OCI-M1 (cell line): Measurements from ENCODE around the gene ENOSF1.
"Not testable (repeated sequence)": the region's sequence is repeated elsewhere in the genome, so short reads cannot be mapped to it uniquely, and the experiment has no call there.

ENCODE experiments used
- DNase-seq: peaks from one replicate; lab custom pipeline; 2025; lab: John Stamatoyannopoulos, UW

ENOSF1 gene, protein sequence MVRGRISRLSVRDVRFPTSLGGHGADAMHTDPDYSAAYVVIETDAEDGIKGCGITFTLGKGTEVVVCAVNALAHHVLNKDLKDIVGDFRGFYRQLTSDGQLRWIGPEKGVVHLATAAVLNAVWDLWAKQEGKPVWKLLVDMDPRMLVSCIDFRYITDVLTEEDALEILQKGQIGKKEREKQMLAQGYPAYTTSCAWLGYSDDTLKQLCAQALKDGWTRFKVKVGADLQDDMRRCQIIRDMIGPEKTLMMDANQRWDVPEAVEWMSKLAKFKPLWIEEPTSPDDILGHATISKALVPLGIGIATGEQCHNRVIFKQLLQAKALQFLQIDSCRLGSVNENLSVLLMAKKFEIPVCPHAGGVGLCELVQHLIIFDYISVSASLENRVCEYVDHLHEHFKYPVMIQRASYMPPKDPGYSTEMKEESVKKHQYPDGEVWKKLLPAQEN

DNA sequence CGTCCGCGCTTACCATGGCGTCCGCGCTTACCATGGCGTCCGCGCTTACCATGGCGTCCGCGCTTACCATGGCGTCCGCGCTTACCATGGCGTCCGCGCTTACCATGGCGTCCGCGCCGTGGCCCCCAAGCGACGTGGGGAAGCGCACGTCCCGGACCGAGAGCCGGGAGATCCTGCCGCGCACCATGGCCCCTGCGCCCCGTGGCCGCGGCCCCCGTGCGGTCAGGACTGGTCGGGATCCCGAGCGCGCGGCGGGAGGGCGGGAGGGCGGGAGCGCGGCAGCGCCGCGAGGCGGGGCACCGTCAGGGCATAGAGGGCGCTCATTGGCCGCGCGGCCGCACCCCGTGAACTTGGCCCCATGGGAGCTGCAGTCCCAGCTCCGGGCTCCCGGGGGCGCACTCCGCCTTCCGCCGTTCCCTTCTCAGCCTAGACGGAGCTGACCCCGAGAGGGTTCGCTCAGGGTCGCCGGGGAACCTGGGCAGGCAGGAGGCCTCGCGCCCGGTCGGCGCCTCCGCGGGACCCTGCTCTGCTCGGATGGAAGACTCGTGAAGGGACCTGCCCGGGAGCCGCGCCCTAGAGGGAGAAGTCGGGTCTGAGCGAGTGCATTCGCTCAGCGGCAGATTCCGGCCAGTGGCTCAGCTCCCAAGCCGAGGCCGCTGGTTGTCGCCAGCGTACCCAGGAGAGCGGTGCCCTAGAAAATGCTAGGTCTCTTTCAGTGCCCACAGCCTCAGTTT, at the start of gene ENOSF1:
Gene ENOSF1, minus strand, starts transcription at position 230 of the 734 bp plus-strand sequence. Its CDS starts 43 bp downstream, at position 187.
- DNase-seq, result peak; percentile 94

DNA sequence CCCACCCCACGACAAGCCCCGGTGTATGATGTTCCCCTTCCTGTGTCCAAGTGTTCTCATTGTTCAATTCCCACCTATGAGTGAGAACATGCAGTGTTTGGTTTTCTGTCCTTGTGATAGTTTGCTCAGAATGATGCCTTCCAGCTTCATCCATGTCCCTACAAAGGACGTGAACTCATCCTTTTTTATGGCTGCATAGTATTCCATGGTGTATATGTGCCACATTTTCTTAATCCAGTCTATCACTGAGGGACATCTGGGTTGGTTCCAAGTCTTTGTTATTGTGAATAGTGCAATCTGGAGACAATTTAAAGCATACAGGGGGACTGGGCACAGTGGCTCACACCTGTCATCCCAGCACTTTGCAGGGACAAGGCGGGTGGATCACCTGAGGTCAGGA, 47.4 kb upstream of the ENOSF1 start:
- not testable (repeated sequence) for DNase-seq

DNA sequence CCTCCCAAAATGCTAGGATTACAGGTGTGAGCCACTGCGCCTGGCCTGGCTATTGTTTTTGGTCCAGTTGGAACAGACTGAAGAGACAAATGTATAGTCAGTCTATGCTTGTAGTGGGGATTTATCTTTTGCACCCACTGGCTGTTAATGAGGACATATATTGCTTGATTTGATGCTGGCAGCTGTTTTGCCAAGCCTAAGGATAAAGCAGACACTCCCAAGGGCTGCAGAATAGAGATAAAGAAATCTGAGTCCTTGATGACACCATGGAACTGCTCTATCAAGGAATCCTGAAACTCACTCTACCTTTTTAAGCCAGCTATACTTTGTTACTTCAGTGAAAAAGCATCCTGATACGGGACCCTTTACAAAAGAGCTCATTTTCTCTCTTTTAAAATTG, 43.1 kb upstream of the ENOSF1 start:
- DNase-seq, result peak; percentile 74

DNA sequence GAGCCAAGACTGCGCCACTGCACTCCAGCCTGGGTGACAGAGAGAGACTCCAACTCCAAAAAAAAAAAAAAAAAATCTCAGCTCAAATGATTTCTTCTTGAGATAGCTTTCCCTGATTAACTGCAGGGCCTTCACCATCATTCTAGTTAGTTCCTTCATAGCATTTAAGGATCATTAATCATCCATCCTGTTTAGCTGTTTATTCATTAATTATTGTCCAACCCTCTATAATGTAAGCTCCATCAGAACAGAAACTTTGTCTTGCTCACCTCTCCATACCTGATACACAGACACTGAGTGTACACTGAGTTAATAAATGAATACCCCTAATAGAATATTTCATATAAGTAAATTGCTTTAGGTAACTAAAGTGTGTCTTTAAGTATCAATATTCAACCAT, 42.2 kb upstream of the ENOSF1 start:
- no peak for DNase-seq

- no peak for DNase-seq
Measured at GRCh38 chr18:750456-750855, 38.0 kb upstream of the ENOSF1 start.

GRCh38 chr18:744832-745597, 32.6 kb upstream of the ENOSF1 start:
- no peak for DNase-seq

- DNase-seq, result peak; percentile 87
Measured at GRCh38 chr18:741931-742512, 29.6 kb upstream of the ENOSF1 start.

DNA sequence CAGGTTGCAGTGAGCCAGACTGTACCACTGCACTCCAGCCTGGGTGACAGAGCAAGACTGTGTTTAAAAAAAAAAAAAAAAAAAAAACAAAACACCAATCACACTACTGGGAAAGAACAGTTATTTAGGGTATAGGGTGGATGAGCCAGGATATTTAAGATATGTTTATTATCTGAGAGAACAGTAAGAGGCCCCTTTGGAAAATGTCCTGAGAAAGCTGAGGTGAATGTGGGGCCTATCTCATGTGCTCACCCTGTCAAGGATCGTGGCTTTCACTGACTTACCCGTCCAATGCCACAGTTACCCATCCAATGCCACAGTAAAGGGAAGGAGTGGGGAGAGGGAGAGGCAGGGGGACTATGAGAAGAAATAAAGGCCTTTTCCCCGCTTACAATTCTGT, 19.9 kb upstream of the ENOSF1 start:
- no peak for DNase-seq

GRCh38 chr18:731185-731584, 18.8 kb upstream of the ENOSF1 start:
- peak; percentile 18 for DNase-seq

- DNase-seq, result no peak
Measured at GRCh38 chr18:730692-731091, 18.3 kb upstream of the ENOSF1 start.

DNA sequence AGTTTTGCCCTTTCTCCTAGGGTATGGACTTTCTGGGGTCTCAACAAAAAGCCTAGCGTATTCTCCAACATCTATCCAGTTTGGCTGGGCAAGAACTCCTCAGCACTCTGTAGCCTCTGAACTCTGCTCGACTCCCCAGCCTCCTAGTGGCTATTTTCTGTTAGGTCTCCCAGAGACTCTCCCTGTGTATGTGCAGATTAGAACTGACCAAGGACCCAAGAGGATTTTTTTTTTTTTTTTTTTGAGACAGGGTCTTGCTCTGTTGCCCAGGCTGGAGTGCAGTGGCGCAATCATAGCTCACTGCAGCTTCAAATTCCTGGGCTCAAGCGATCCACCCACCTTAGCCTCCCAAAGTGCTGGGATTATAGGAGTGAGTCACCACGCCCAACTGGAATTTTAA, 17.7 kb upstream of the ENOSF1 start:
- DNase-seq, result not testable (repeated sequence)

DNA sequence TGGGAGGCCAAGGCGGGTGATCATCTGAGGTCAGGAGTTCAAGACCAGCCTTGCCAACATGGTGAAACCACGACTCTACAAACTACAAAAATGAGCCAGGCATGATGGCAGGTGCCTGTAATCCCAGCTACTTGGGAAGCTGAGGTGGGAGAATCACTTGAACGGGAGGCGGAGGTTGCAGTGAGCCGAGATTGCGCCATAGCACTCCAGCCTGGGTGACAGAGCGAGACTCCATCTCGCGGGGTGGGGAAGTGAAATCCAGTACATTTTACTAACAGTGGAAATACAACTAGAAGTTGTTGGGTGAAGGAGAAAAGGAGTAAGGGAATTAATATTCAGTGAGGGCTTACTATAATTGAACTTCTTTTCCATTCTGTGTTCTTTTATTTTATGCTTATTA, 13.2 kb upstream of the ENOSF1 start:
- DNase-seq, result no peak

- DNase-seq, result no peak
Measured at GRCh38 chr18:723541-724080, 11.2 kb upstream of the ENOSF1 start.

GRCh38 chr18:717003-717402, 4.6 kb upstream of the ENOSF1 start:
- no peak for DNase-seq

- DNase-seq, result no peak
Measured at GRCh38 chr18:715626-716025, 3.2 kb upstream of the ENOSF1 start.

DNA sequence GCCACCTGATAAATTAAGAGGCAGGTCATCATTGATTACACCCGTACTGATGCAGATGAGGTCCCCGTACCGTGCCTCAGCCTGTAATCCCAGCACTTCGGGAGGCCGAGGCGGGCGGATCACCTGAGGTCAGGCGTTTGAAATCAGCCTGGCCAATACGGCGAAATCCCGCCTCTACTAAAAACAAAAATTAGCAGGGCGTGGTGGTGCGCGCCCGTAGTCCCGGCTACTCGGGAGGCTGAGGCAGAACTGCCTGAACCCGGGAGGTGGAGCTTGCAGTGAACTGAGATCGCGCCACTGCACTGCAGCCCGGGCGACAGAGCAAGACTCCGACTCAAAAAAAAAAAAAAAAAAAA, 683 bp upstream of the ENOSF1 start:
- no peak for DNase-seq

GRCh38 chr18:711657-712400, 601 bp downstream of the ENOSF1 start:
- DNase-seq, result peak; percentile 92

DNA sequence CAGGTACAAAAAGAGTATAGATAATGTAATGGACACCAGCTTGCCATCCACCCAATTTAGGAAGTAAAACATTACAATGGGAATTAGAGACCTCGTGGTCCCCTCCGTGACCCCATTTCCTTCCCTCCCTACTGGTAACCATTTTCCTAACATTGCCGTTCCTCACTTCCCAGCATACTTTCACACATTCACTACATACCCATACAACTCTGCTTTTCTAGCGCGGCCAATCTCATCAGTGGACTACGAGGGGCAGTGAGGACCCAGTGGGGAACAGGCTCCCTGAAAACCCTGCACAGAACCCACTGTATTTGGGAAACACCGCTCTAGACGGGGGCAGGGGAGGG, 1.1 kb downstream of the ENOSF1 start:
- no peak for DNase-seq

DNA sequence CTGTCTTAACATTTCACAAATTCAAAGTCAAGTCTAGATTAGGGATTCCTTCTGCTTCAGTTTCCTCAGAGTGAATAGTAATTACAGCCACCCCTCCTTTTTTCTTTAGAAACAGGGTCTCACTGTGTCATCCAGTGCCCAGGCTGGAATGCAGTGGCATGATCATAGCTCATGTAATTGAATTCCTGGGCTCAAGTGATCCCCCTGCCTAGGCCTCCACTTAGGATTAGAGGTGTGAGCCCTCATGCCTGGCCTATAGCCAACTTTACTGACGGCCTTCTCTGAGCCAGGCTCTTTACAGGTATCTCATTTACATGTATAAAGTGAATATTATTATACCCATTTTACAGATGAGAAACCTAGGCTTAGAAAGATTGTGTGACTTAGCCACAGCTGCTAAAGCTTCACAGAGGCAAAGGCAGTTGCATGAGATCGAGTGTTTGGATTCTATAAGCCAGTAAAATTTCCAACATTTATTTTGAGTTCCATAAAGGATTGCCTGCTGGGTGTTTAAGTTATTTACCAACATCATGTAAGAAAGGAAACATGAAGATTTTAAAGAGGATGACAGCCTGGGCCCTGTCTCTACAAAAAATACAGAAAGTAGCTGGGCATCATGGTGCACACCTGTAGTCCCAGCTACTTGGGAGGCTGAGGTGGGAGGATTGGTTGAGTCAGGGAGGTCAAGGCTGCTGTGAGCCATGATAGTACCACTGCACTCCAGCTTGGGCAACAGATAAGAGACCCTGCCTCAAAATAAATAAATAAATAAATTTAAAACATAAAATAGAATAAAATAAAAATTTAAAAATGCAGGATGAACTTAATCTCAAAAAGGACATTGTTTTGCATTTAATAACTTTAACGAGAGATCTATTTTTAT, 1.8 kb downstream of the ENOSF1 start:
- no peak for DNase-seq

DNA sequence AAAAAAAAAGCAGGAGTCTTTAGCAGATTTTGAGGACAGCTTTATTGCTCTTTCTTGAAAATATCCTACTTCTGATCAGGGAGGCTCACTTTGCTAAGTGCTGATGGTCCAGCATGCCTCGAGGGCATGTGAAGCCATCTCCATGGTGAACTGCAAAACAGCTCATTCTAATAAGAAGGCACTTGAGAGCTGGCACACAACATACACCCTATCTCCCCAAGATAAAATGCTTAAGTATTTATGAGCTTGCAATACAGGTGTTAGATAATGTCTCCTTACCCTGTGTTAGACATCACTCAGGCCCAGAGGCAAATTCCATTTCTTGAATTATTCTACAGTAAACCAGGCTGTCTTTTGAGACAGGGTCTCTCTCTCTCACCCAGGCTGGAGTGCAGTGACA, 2.7 kb downstream of the ENOSF1 start:
- DNase-seq, result no peak
